GM18507 (cell line): Measurements from ENCODE around the gene GOLGA6C.
"Not testable (repeated sequence)": the region's sequence is repeated elsewhere in the genome, so short reads cannot be mapped to it uniquely, and the experiment has no call there.

Experiments
- DNase-seq: peaks from one replicate; pipeline ENCODE4 v3.0.0; 2011; ENCODE audit warnings: low read depth; ENCODE audit not compliant: insufficient read length; ENCODE audit errors: extremely low spot score
- FAIRE-seq: peaks from 2 replicates; lab custom pipeline; 2011; peaks lifted over from hg19 to GRCh38; lab: Jason Lieb, UNC

GOLGA6C gene

DNA sequence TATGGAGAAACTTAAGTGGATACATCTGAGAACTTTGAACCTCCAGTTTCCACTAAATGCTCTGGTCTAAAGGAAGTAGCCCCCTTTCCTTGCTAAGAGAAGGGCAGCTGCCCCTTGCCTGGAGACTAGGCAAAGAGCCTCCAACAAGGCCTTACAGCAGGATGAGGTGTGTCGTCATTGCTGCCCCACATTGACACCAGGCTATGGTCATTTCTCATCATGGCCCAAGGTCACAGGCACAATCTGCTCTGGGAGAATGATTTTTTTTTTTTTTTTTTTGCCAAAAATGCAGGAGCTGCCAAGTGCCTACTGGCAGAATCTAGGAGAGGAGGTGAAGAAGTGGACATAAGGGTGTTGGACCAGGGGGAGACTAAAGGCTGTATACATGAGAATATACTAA lies 12.4 kb upstream of the GOLGA6C start:
- DNase-seq, FAIRE-seq: not testable (repeated sequence)

DNA sequence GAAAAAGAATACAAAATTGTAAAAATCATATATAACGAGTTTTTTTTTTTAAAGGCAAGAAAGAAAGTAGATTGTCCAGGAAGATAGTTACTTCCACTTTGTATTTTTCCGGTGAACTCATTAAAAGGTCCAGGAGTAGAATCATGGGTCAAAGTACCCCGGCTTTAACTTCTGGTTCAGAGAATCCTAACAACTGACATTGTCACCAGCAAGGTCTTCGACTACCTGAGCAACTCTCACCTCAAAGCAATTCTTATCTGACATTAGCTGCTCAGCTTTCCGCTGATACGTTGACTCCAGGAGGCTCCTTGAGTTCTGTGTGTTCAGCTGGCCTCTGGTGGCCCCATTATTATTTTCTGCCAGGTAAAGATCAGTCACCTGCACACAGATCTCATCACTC lies 9.1 kb upstream of the GOLGA6C start:
- not testable (repeated sequence) for DNase-seq, FAIRE-seq

DNA sequence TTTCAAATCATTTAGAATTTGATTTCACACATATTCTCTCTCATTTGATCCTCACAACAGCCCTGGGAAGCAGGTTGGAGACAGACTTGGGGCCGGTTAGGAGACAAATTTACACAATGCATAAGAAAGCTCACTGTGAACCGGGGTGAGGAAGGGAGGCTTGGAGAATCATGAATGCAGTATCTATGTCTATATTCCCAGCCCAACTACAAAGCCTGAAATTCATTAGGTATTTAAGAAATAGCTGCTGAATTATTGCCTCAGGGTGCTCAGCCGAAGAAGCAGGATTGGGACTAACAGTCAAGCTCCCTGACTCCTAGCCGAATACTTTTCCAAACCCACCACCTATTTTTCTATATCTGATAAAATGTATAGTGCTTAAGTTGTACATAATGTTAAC lies 8.4 kb upstream of the GOLGA6C start:
- DNase-seq: no peak
- no peak for FAIRE-seq

DNA sequence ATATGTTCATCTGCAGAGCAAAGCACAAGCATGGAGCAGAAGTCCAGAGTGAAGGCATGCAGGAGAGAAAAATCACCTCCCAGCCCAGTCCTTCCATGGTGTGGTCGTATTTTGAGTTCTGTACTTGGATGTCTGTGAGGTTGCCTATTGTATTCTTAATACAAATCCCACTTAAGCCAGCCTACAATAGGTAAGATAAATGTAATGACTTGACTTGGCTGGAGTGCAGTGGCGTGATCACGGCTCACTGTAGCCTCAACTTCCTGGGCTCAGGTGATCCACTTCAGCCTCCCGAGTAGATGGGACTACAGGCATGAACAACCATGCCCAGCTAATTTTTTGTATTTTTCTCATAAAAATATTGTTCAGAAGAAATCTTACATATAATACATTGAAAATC lies 6.8 kb upstream of the GOLGA6C start:
- FAIRE-seq, DNase-seq: not testable (repeated sequence)

DNA sequence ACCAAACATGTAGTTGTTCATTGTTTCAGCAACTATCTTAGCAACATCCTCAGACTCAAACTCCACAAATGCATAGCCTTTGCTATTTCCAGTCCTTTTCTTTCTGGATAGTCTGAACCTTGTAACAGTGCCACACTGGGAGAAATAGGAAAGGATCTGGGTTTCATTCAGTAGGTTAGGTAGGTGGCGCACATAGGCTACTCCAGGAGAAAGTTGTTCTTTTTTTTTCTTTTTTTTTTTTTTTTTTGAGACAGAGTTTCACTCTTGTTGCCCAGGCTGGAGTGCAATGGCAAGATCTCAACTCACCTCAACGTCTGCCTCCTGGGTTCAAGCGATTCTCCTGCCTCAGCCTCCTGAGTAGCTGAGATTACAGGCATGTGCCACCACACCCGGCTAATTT lies 5.8 kb upstream of the GOLGA6C start:
- not testable (repeated sequence) for FAIRE-seq, DNase-seq

DNA sequence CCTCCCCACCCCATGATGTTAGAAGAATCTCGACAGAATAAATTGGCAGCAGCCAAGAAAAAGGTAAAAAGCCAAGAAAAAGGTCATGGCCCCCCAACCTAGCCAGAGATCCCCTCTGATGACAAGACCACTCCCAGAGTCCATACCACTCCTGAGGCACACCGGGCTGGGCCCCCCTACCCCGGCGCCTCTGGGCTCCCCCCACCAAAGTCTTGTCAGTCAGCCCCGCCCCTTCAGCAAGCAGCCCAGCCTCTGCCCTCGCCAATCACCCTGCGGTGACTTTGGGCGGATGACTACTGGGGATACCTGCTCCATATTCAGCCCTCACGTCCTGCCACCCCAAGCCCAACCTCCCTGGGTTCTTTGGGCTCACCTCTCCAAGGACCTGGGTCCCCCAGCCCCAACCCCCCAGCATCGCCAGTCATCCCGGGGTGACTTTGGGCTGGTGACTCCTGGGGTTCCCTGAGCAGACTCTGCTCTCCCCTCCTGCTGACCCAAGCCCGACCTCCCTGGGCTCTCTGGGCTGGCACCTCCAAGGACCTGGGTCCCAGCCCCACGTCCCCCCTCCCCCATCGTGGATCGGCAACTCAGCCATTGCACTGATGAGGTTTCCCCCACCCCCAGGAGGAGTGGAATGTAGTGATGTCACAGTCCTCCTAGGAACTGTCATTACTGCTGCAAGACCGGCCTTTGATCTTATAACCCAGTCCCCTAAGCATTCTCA lies 648 bp downstream of the GOLGA6C start:
- DNase-seq, FAIRE-seq: not testable (repeated sequence)

DNA sequence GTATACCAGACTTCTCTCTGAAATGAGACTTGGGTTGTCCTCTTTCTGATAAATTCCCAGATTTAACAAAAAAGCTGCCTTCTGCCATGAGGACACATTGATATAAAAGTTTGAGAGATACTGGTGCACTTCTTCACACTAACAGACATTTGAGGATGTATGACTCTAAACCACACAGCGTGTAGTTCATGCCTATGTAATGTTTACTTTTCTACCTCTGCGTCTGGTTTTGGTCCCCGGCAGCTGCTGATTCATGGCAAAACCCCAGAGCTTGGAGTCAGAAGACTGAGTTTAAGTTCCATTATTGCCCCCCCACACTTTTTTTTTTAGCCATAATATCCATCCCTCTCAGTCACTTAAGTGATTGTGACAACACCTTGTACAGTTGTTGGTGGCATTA lies 1.7 kb downstream of the GOLGA6C start:
- FAIRE-seq, DNase-seq: not testable (repeated sequence)

DNA sequence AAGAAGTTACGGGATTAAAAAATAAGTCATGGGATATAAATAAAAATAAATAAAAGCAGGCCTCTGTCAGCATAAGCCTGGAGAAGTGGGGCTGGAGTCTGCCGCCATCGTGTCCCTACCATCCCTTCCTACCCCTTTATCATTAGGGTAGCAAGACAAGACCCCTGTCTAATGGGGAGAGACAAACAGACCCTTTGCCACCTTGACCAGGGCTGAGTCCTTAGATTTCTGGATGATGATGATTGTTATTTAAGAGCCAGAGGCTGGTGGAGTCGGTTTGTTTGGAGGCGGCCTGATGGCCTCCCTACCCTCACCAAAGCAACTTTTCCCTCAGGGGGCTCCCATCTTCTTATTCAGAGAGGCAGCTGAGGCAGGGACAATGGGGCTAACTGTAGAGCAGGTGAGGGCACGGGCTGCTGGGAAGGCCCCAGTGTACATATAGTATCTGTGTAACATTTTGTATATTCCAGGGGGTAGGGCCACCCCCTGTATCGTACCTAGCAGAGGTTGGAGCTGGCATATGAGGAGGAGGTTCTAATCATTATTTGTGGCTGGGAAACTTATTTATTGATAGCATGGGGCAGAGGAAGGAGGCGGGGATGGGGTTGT lies 15.7 kb downstream of the GOLGA6C start:
- DNase-seq, FAIRE-seq: not testable (repeated sequence)

DNA sequence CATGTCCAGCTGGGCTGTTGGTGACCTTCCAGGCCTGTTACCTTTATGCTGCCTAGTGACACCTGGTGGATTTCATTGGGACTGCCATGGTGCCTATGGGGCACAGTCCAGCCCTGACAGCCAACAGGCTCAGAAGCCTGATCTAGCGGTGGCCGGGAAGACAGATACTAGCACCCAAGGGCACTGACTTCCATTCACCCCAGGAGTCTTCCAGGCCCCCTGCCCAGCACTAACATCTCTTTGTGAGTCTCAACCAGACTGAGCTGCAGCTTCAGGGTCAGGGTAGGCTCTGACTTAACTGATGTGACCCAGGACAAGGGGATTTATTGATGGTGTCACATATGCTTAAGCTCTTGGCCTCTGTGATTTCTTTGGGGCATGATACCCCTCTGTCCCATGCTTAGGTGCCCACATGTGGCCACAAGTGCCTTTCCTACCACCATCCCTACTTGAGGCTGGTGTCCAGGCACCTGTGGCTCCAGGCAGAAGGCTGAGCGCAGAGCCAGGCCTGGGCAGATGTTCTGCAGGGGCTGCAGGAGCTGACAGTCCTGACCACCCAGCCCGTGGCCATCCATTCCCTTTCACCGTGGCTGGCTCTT lies 16.5 kb downstream of the GOLGA6C start:
- FAIRE-seq: peak; percentile 69
- not testable (repeated sequence) for DNase-seq

DNA sequence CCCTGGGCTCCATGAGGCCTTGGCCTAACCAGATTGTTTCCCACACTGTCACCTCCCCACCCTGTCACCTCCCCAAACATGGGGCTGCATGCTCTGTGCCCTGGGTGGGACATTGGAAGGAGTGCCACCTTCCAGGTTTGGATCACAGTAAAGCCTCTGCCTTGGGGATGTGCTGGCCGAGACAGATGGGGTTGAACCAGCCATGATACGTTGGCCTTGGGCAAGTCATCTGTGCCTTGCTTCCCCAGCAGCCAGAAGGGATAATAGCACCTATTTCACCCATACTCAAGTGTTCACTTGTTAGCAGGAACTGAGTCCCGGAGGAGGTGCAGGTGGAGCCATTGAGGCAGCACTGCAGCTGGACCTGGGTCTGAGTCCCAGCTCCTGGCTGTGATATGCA lies 17.5 kb downstream of the GOLGA6C start:
- FAIRE-seq: not testable (repeated sequence)

DNA sequence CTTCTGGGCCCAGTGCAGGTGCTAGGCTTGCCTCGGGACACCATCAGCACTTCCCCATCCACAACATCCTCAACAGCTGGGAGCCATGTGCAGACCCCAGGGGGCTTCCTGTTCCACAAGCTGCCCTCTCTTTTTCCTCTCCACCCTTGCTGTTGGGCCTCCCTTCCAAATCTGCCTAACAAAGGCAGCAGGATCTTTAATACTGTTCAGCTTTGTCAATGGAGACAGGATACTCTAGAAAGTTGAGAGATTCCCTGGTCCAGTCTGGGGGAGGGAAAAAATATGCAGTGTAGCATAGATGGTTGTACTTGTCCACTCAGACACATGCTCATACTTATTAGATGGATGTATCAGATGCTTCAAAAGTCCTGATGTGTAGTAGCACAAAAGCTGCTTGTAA lies 20.4 kb downstream of the GOLGA6C start:
- DNase-seq, FAIRE-seq: not testable (repeated sequence)

More for the DNA sequence above, 17.5 kb downstream of the GOLGA6C start:
- DNase-seq: not testable (repeated sequence)

DNA sequence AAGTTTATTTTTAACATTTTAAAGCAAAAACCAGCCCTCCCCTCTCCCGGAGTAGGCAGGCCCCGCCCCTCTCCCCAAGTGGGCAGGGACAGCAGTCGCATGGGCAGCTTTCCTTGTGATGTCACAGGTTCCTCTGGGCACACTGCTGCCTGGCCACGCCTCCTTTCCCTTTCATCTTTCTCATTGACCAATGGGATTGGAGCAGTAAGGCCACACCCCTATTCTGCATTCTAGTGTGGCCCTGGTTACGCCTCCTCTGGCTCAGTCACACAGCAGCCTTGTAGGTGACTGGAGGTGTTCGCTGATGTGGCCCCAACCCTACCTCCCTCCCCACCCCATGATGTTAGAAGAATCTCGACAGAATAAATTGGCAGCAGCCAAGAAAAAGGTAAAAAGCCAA lies 24.4 kb downstream of the GOLGA6C start, which contains the start of gene GOLGA6D:
TSS of gene GOLGA6D (plus strand) at position 264 of the 400 bp plus-strand sequence. CDS start at position 305, 41 bp downstream.
- not testable (repeated sequence) for FAIRE-seq, DNase-seq

DNA sequence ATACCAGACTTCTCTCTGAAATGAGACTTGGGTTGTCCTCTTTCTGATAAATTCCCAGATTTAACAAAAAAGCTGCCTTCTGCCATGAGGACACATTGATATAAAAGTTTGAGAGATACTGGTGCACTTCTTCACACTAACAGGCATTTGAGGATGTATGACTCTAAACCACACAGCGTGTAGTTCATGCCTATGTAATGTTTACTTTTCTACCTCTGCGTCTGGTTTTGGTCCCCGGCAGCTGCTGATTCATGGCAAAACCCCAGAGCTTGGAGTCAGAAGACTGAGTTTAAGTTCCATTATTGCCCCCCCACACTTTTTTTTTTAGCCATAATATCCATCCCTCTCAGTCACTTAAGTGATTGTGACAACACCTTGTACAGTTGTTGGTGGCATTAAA lies 26.0 kb downstream of the GOLGA6C start:
- not testable (repeated sequence) for FAIRE-seq, DNase-seq

DNA sequence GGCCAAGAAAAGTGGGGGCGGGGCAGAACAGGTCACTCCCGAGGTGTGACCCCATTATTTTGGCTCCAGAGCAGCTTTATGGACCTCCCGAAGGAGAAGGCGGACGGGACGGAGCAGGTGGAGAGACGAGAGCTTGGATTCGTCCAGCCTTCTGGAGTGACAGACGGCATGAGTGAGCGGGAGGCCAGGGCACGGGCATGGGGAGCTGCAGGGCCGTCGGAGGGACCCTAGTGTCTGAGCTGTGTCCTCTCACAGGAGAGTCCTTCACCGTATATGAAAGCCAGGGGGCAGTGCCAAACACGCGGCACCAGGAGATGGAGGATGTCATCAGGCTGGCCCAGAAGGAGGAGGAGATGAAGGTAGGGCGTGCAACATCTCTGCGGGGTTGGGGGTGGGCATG lies 35.5 kb downstream of the GOLGA6C start:
- not testable (repeated sequence) for FAIRE-seq

DNA sequence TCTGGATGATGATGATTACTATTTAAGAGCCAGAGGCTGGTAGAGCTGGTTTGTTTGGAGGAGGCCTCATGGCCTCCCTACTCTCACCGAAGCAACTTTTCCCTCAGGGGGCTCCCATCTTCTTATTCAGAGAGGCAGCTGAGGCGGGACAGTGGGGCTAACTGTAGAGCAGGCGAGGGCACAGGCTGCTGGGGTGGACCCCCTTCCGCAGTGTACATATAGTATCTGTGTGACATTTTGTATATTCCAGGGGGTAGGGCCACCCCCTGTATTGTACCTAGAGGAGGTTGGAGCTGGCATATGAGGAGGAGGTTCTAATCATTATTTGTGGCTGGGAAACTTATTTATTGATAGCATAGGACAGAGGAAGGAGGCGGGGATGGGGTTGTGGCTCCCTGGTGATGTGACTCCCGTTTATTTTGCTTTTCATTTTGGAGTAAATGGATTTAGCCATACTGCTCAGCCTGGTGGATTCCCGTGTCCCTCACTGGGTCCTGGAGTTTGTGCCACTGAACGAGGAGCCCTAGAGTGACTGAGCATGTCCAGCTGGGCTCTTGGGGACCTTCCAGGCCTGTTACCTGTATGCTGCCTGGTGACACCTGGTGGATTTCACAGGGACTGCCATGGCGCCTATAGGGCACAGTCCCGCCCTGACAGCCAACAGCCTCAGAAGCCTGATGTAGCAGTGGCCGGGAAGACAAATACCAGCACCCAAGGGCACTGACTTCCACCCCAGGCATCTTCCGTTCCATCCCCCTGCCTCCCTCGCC lies 40.6 kb downstream of the GOLGA6C start:
- FAIRE-seq: peak; percentile 81
- DNase-seq: not testable (repeated sequence)

More for the DNA sequence above, 35.5 kb downstream of the GOLGA6C start:
- not testable (repeated sequence) for DNase-seq

DNA sequence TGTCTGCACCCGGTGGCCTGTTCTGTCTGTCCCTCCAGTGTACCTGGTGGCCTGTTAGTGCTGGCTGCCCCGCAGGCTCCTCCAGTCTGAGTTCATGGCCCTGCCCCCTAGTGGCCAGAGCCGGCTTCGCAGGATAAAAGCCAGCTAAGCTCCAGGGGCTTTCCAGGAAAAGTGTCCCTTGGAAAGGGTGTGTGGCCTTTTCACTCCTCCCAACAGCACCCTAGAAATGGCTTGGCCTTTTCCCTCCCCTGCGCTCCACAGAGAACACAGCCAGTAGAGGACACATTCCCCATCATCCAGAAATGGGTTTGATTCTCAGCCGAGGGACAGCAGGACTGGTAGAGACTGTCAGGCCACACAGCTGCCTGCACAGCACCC lies 41.2 kb downstream of the GOLGA6C start:
- FAIRE-seq, DNase-seq: not testable (repeated sequence)

DNA sequence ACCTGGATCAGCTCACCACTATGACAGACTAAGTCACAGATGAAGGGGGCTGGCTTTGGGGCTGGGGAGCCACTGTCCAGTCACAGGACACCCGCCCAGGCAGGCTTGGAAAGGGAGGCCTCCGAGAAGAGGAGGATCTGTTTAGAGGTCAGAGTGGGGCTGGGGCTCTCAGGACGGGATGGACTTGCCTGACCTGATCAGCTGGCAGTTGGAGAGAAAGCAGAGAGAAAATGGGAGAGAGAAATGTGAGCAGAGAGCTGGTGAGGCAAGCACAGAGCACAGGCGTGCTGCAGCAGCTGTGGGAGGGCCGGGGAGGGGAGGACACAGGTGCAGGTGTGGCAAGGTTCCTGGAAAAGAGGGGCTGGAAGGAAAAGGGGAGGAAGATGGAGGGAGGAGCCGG lies 41.9 kb downstream of the GOLGA6C start:
- not testable (repeated sequence) for DNase-seq, FAIRE-seq

DNA sequence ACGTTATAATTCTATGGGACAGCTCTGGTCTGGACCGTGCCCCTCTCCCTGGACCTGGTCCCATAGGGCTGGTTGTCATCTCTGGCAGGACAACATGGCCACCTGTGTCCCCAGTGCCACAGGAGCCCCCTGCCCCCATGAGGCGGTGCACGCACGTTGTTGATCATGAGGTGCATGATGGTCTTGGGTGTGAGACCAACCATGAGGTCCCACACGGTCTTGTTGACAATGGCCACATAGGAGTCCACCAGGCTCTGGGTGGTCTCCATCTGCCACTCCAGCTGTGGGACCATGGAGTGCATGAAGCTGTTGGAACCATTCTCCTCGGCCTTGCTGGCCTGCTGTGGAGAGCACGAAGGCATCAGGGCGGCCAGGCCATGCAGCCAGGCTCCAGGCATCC lies 44.2 kb downstream of the GOLGA6C start:
- DNase-seq (no peak), FAIRE-seq (no peak)

DNA sequence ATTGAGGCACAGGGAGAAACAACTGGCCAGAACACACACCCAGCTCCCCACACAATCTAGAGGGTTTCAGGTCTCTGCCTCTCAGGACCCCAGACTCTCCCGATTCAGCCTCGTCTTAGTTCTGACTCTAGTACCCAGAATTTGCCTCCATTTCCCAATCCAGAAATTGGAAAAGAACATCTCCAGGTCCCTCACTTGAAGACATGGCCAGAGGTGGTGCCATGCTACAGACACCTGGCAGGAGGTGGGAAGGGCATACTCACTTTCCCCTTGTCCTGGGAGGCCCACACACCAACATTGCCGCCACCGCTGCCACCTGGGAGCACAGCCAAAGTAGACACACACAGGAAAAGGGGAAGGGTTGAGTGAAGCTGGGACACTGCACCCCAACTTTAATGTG lies 44.6 kb downstream of the GOLGA6C start:
- not testable (repeated sequence) for FAIRE-seq

DNA sequence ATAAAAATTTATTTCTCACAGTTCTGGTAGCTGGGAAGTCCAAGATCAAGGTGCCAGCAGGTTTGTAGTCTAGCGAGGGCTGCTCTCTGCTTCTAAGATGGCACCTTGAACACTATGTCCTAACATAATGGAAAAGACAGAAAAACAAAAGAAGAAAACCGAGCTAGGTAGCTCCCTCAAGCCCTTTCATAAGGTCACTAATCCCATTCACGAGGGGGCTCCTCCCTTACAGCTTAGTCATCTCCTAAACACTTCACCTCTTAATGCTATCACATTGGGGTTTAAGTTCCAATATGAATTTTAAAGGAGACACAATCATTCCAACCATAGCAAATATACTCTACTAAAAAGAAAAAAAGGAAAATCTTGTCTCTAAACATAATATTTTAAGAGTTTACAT lies 48.1 kb downstream of the GOLGA6C start:
- no peak for DNase-seq
- no peak for FAIRE-seq

More for the DNA sequence above, 44.6 kb downstream of the GOLGA6C start:
- not testable (repeated sequence) for DNase-seq
